K562 (cell line): ENCODE data around the gene EN1. TPM values are rescaled to one million over a fixed set of nuclear protein-coding genes. Genes with fewer than 3 reads are reported as not detected.

Experiments
- ATAC-seq: fragments of 200-7000 bp; cut with Tn5 transposase; 3 replicates; pipeline ENCODE4 v1.9.1; 2020; ENCODE audit warnings: moderate library complexity
- BruUV-seq: library from RNA; stranded (reverse); fragments of 400-500 nt; replicated peaks from 2 replicates; lab custom pipeline; 2021; lab: Mats Ljungman, UMichigan
- CTCF ChIA-PET: fragments of 300-600 bp; formaldehyde crosslinking; extraction: SDS; loops from one replicate; lab custom pipeline; 2021; ENCODE audit warnings: low intra/inter-chr PET ratio; lab: Yijun Ruan, JAX
- POLR2A ChIA-PET: fragments of 300-600, 350-650 bp; sonication (Branson Sonifier 250); formaldehyde crosslinking; extraction: SDS; loops from one replicate; lab custom pipeline; 2021; ENCODE audit warnings: antibody characterized with exemption, inconsistent platforms; lab: Yijun Ruan, JAX
- DNase-seq, 4 experiments: peaks; one replicate each; pipeline versions ENCODE4 v3.0.0 to v3.0.0-alpha.2; 2011 to 2018; ENCODE audit warnings: low spot score in 3 of 4, mixed read lengths in 3 of 4; ENCODE audit errors: extremely low read depth in 1 of 4
- FAIRE-seq: peaks from 2 replicates; lab custom pipeline; 2011; peaks lifted over from hg19 to GRCh38; lab: Jason Lieb, UNC
- H2AFZ ChIP-seq: 2 replicates; pipeline ENCODE4 v1.6.0; 2011; ENCODE audit warnings: low read depth, low read length, control low read depth, inconsistent platforms
- H3K27ac ChIP-seq: fragments of 200-600 bp; 3 replicates; pipeline ENCODE4 v1.8.0; 2011; ENCODE audit warnings: low read depth, mild to moderate bottlenecking, control low read depth, inconsistent platforms, low read length, moderate library complexity, mixed read lengths; ENCODE audit errors: extremely low read depth
- H3K27me3 ChIP-seq, 2 experiments: fragments of 300-600 bp in 1 of 2; 2 replicates in 1 of 2; 3 replicates in 1 of 2; pipeline versions ENCODE4 v1.6.0 to v1.8.0; 2011; ENCODE audit warnings: inconsistent platforms in 2 of 2, low read length in 2 of 2, mild to moderate bottlenecking in 1 of 2, mixed read lengths in 1 of 2, moderate library complexity in 1 of 2; ENCODE audit not compliant: control insufficient read depth in 2 of 2, insufficient read depth in 2 of 2
- H3K36me3 ChIP-seq: fragments of 300-600 bp; 3 replicates; pipeline ENCODE4 v1.8.0; 2011; ENCODE audit warnings: mild to moderate bottlenecking, low read length, inconsistent platforms; ENCODE audit not compliant: control insufficient read depth, insufficient read depth
- H3K4me1 ChIP-seq, 2 experiments: fragments of 200-600 bp in 1 of 2; replicated peaks in 1 of 2; 2 replicates in 1 of 2; 3 replicates in 1 of 2; pipeline versions ENCODE4 v1.5.1 to v1.8.0; 2011; ENCODE audit warnings: inconsistent platforms in 2 of 2, low read length in 2 of 2, mild to moderate bottlenecking in 1 of 2, mixed read lengths in 1 of 2, moderate library complexity in 1 of 2; ENCODE audit not compliant: control insufficient read depth in 2 of 2, insufficient read depth in 2 of 2
- H3K4me2 ChIP-seq: 2 replicates; pipeline ENCODE4 v1.6.1; 2011; ENCODE audit warnings: low read length, control low read depth, inconsistent platforms, mixed read lengths; ENCODE audit not compliant: insufficient read depth
- H3K4me3 ChIP-seq: fragments of 200-600 bp; sonication (generic), shearing (Covaris generic); 2 replicates; pipeline ENCODE4 v1.5.1; 2016; ENCODE audit warnings: control low read depth, inconsistent platforms
- H3K79me2 ChIP-seq: fragments of 200-600 bp; 3 replicates; pipeline ENCODE4 v1.8.0; 2011; ENCODE audit warnings: low read length, inconsistent platforms; ENCODE audit not compliant: control insufficient read depth, insufficient read depth
- H3K9ac ChIP-seq, 2 experiments: 2 replicates each; pipeline versions ENCODE4 v1.6.0 to v1.6.1; 2011; ENCODE audit warnings: low read depth in 2 of 2, low read length in 2 of 2, control low read depth in 1 of 2, inconsistent platforms in 1 of 2, mild to moderate bottlenecking in 1 of 2, mixed read lengths in 1 of 2; ENCODE audit not compliant: insufficient read depth in 1 of 2
- H3K9me1 ChIP-seq: one replicate; pipeline ENCODE4 v1.6.0; 2011; ENCODE audit warnings: inconsistent platforms, mild to moderate bottlenecking, low read length, moderate library complexity; ENCODE audit not compliant: control insufficient read depth, insufficient read depth
- H3K9me3 ChIP-seq: replicated peaks from 2 replicates; pipeline ENCODE4 v1.5.1; 2011; ENCODE audit warnings: low read depth, low read length, inconsistent platforms; ENCODE audit not compliant: control insufficient read depth, insufficient read depth
- H4K20me1 ChIP-seq: replicated peaks from 2 replicates; pipeline ENCODE4 v1.6.1; 2011; ENCODE audit warnings: low read length, inconsistent platforms, mixed read lengths; ENCODE audit not compliant: control insufficient read depth, insufficient read depth
- EGR1 ChIP-seq: fragments of 450-650 bp; conservative IDR thresholded peaks from 2 replicates; pipeline ENCODE4 v1.6.1; 2017; ENCODE audit warnings: mild to moderate bottlenecking
- EHMT2 ChIP-seq: fragments of 450-650 bp; IDR thresholded peaks from 2 replicates; pipeline ENCODE4 v1.6.1; 2018; ENCODE audit warnings: antibody characterized with exemption
- ETV1 ChIP-seq: fragments of 450-650 bp; conservative IDR thresholded peaks from 2 replicates; pipeline ENCODE4 v1.6.1; 2016; ENCODE audit warnings: missing genetic modification characterization, control low read depth, low read depth, missing compliant biosample characterization
- HMG20B ChIP-seq: fragments of 250-450 bp; sonication (Bioruptor Pico); IDR thresholded peaks from 2 replicates; pipeline ENCODE4 v1.5.0; 2021; ENCODE audit warnings: mild to moderate bottlenecking
- KLF1 ChIP-seq: fragments of 450-650 bp; IDR thresholded peaks from 2 replicates; pipeline ENCODE4 v1.6.1; 2016; ENCODE audit warnings: missing genetic modification characterization, missing compliant biosample characterization
- NCOA1 ChIP-seq: fragments of 450-650 bp; IDR thresholded peaks from 2 replicates; pipeline ENCODE4 v1.6.1; 2016; ENCODE audit warnings: low read depth
- NCOR1 ChIP-seq: fragments of 450-650 bp; IDR thresholded peaks from 2 replicates; pipeline ENCODE4 v1.6.1; 2016; ENCODE audit warnings: mild to moderate bottlenecking, moderate library complexity
- RFX7 ChIP-seq: fragments of 250-450 bp; sonication (Bioruptor Pico); IDR thresholded peaks from 2 replicates; pipeline ENCODE4 v1.5.1; 2021; ENCODE audit warnings: mild to moderate bottlenecking
- YBX1 ChIP-seq: fragments of 450-650 bp; IDR thresholded peaks from 2 replicates; pipeline ENCODE4 v1.7.1; 2016; ENCODE audit warnings: mild to moderate bottlenecking
- ZNF143 ChIP-seq: sonication (generic); formaldehyde crosslinking; IDR thresholded peaks from 2 replicates; pipeline ENCODE4 v1.9.0; 2022; ENCODE audit warnings: mild to moderate bottlenecking, missing genetic modification reagents
- WGBS: fragments of 100-300 bp; shearing (Covaris generic); methylation state at CpG from one replicate; pipeline ENCODE4 v1.1.6; 2016; ENCODE audit warnings: low coverage, mixed read lengths; ENCODE audit not compliant: insufficient coverage; ENCODE audit errors: missing lambda C conversion rate; 5-methylcytosine and 5-hydroxymethylcytosine counted together
- in situ Hi-C: fragments of 300-500 bp; cut with MboI; formaldehyde crosslinking; loops from 4 replicates; pipeline ENCODE4 v1.15.0; 2018; ENCODE audit warnings: inconsistent platforms, mixed read lengths
- intact Hi-C: fragments of 100-400 bp; cut with micrococcal nuclease; formaldehyde crosslinking; loops from 2 replicates; pipeline ENCODE4 v1.14.2; 2022
- polyA plus RNA-seq, 8 experiments: library from polyadenylated mRNA; depleted of rRNA in 4 of 8; stranded (reverse) in 5 of 8; unstranded in 3 of 8; fragments of >200 nt; fragmentation: Nextera tagmentation in 2 of 8; fragmentation: Illumina TruSeq in 1 of 8; extraction: Ambion mirVana in 2 of 8; extraction: Trizol in 1 of 8; gene quantifications; 2 replicates each; pipeline versions ENCODE4 v1.2.1 to v1.2.3, GENCODE V29; 2011 to 2014; ENCODE audit warnings: inconsistent platforms in 1 of 8, missing spikeins in 1 of 8
- total RNA-seq, 7 experiments: library from RNA; depleted of rRNA in 6 of 7; stranded (reverse); fragments of >200 nt in 6 of 7; fragmentation: Illumina TruSeq in 2 of 7; extraction: Trizol in 2 of 7; gene quantifications; 2 replicates each; pipeline versions ENCODE4 v1.2.1 to v1.2.3, GENCODE V29; 2011 to 2021; ENCODE audit warnings: low replicate concordance in 1 of 7
- TF ChIP-seq, protein P1 (sequence below): fragments of 450-650 bp; IDR thresholded peaks from 2 replicates; pipeline ENCODE4 v1.6.1; 2016
- TF ChIP-seq, protein P2 (sequence below): fragments of 450-650 bp; IDR thresholded peaks from 2 replicates; pipeline ENCODE4 v1.6.1; 2018; ENCODE audit warnings: mild to moderate bottlenecking, low read depth; ENCODE audit not compliant: partially characterized antibody
- TF ChIP-seq, protein P3 (sequence below), 3 experiments: fragments of 200-800 bp in 1 of 3; fragments of 250-450 bp in 1 of 3; fragments of 450-650 bp in 1 of 3; sonication (Bioruptor Pico) in 1 of 3; sonication (Bioruptor generic) in 1 of 3; formaldehyde crosslinking in 1 of 3; IDR thresholded peaks; 2 replicates each; pipeline versions ENCODE4 v1.6.1 to v1.8.0; 2016 to 2022; ENCODE audit warnings: mild to moderate bottlenecking in 2 of 3, missing genetic modification characterization in 2 of 3, missing compliant biosample characterization in 1 of 3, moderate library complexity in 1 of 3
- TF ChIP-seq, protein P4 (sequence below): fragments of 250-450 bp; sonication (Bioruptor Pico); IDR thresholded peaks from 2 replicates; pipeline ENCODE4 v1.8.0; 2022; ENCODE audit warnings: inconsistent platforms, mild to moderate bottlenecking, moderate library complexity, borderline replicate concordance

The EN1 gene
- total and polyA plus RNA-seq, 9 of the 15 experiments (the other 6 are each of a cell fraction or from before 2014, with no cell fraction given): 0.06 to 2.0 (median 0.51) TPM

DNA sequence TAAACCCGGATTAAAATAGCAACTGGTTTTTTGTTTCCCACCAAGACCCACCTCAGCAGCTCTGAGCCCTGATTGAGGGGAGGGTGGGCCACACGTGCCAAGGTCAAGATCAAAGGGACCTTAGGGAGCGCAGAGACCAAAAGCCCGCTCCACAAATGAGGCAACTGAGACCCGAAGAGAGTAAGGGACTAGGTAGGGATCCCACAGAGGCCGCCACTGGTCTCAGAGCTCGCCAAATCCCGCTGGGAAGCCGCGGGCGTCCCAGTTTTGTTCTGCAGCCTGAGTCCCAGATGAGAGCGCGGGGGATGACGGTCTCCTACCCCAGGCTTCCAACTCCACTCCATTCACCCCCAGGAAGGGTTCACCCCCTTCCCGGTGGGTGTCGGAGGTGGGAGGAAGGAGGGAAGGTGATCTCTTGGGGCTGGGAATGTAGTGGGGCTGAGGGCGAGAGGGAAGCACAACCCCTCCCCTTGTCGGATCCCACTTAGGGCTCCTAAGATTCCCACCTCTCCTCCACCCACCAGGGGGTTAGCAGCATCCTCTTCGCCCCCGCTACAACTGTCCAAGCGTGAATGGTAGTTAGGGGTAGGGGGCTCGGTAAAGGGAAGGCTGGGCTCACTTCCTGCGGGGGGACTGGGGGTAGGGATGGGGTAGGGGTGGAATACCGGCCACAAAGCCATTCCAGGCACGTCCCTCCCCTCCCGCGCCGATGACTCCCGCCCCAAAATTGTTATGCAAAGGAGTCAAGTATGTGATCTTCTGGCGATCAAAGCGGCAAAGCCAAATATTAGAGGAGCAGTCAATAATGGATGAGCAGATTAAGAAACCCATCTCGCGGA lies 7.3 kb upstream of the EN1 start:
- no peaks in the 10 kb centered on the region for H3K79me2 ChIP-seq
- FAIRE-seq: no peak
- no peaks in the 10 kb centered on the region for H4K20me1 ChIP-seq
- no TSS peak for BruUV-seq
- intact Hi-C loops (loop anchor here (1.0 to 5.0 kb wide), 3 partner anchors 222 to 482 kb away; no protein-coding TSS in a partner anchor), in situ Hi-C loops (no loop called here)
- no peak for DNase-seq
- H3K27me3 ChIP-seq: peaks cover 0 to 20% of the 10 kb centered on the region in 2 experiments; a peak in 2 of 5 replicates
- POLR2A ChIA-PET: interaction anchor here (1.0 kb wide), 1 partner anchor 8 kb away, joined by 3 read pairs; no protein-coding TSS in a partner anchor
- no peak overlapping the region for H3K9ac ChIP-seq
- H3K9me1 ChIP-seq: no peaks in the 10 kb centered on the region
- H3K4me3 ChIP-seq: no peak overlapping the region
- CTCF ChIA-PET: interaction anchor here (0.5 to 2.3 kb wide), 5 partner anchors 199 to 808 kb away, joined by 3 to 11 read pairs (median 8); no protein-coding TSS in a partner anchor
- no peak overlapping the region for H3K4me2 ChIP-seq
- WGBS: 69% methylated on average over 25 of the region's 33 CpGs
- peaks cover 0 to 24% of the 10 kb centered on the region in 2 experiments; a peak in 2 of 5 replicates for H3K4me1 ChIP-seq
- no peak overlapping the region for H2AFZ ChIP-seq
- H3K9me3 ChIP-seq: no peaks in the 10 kb centered on the region
- ATAC-seq: no peak
- H3K36me3 ChIP-seq: no peaks in the 10 kb centered on the region
- H3K27ac ChIP-seq: no peak overlapping the region
- TF ChIP-seq, protein P1, sequence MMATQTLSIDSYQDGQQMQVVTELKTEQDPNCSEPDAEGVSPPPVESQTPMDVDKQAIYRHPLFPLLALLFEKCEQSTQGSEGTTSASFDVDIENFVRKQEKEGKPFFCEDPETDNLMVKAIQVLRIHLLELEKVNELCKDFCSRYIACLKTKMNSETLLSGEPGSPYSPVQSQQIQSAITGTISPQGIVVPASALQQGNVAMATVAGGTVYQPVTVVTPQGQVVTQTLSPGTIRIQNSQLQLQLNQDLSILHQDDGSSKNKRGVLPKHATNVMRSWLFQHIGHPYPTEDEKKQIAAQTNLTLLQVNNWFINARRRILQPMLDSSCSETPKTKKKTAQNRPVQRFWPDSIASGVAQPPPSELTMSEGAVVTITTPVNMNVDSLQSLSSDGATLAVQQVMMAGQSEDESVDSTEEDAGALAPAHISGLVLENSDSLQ: no peak
- TF ChIP-seq NCOR1: no peak
- TF ChIP-seq HMG20B (CRISPR knock-in tag): no peak
- no peak for TF ChIP-seq ETV1 (tag)
- TF ChIP-seq YBX1: no peak
- TF ChIP-seq, protein P2, sequence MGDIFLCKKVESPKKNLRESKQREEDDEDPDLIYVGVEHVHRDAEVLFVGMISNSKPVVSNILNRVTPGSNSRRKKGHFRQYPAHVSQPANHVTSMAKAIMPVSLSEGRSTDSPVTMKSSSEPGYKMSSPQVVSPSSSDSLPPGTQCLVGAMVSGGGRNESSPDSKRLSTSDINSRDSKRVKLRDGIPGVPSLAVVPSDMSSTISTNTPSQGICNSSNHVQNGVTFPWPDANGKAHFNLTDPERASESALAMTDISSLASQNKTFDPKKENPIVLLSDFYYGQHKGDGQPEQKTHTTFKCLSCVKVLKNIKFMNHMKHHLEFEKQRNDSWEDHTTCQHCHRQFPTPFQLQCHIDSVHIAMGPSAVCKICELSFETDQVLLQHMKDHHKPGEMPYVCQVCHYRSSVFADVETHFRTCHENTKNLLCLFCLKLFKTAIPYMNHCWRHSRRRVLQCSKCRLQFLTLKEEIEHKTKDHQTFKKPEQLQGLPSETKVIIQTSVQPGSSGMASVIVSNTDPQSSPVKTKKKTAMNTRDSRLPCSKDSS: no peak
- TF ChIP-seq EGR1: no peak
- no peak for TF ChIP-seq RFX7
- TF ChIP-seq, protein P3, sequence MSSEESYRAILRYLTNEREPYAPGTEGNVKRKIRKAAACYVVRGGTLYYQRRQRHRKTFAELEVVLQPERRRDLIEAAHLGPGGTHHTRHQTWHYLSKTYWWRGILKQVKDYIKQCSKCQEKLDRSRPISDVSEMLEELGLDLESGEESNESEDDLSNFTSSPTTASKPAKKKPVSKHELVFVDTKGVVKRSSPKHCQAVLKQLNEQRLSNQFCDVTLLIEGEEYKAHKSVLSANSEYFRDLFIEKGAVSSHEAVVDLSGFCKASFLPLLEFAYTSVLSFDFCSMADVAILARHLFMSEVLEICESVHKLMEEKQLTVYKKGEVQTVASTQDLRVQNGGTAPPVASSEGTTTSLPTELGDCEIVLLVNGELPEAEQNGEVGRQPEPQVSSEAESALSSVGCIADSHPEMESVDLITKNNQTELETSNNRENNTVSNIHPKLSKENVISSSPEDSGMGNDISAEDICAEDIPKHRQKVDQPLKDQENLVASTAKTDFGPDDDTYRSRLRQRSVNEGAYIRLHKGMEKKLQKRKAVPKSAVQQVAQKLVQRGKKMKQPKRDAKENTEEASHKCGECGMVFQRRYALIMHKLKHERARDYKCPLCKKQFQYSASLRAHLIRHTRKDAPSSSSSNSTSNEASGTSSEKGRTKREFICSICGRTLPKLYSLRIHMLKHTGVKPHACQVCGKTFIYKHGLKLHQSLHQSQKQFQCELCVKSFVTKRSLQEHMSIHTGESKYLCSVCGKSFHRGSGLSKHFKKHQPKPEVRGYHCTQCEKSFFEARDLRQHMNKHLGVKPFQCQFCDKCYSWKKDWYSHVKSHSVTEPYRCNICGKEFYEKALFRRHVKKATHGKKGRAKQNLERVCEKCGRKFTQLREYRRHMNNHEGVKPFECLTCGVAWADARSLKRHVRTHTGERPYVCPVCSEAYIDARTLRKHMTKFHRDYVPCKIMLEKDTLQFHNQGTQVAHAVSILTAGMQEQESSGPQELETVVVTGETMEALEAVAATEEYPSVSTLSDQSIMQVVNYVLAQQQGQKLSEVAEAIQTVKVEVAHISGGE (CRISPR knock-in tag; IDR thresholded peaks at IDR 0.05): no peak
- no peak for TF ChIP-seq NCOA1
- TF ChIP-seq ZNF143 (CRISPR knock-in tag): no peak
- TF ChIP-seq, protein P4, sequence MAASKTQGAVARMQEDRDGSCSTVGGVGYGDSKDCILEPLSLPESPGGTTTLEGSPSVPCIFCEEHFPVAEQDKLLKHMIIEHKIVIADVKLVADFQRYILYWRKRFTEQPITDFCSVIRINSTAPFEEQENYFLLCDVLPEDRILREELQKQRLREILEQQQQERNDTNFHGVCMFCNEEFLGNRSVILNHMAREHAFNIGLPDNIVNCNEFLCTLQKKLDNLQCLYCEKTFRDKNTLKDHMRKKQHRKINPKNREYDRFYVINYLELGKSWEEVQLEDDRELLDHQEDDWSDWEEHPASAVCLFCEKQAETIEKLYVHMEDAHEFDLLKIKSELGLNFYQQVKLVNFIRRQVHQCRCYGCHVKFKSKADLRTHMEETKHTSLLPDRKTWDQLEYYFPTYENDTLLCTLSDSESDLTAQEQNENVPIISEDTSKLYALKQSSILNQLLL (CRISPR knock-in tag): no peak
- no peak for TF ChIP-seq KLF1 (tag)
- TF ChIP-seq EHMT2: no peak
